SH-SY5Y (cell line): ENCODE data around the gene LGI2.

ENCODE experiments used
- GATA2 ChIP-seq: IDR thresholded peaks from 2 replicates; pipeline ENCODE4 v1.6.1; 2011; ENCODE audit warnings: mild to moderate bottlenecking, low read depth, low read length
- GATA3 ChIP-seq: IDR thresholded peaks from 2 replicates; pipeline ENCODE4 v1.6.1; 2011; ENCODE audit warnings: low read depth, mild to moderate bottlenecking, low read length, moderate library complexity

GRCh38 chr4:25011135-25011866 lies 19.4 kb downstream of the LGI2 start:
- no peak for TF ChIP-seq GATA3
- TF ChIP-seq GATA2 = no peak
